PC-3 (cell line): Measurements from ENCODE around the gene IGIP. TPM values are rescaled to one million over a fixed set of nuclear protein-coding genes. Genes with fewer than 3 reads are reported as not detected.

Source experiments
- total RNA-seq: library from RNA; depleted of rRNA; stranded (reverse); fragments of >200 nt; gene quantifications from 2 replicates; pipeline ENCODE4 v1.2.3, GENCODE V29; 2014; rRNA removed

IGIP gene
- total RNA-seq, 1 experiment from 2014 or later, result 1.3 TPM

Other genes starting within 250 kb of the IGIP start
- gene NRG2, start 82.6 kb upstream of the IGIP start, total RNA-seq, result 1.8 and 3.2 TPM in 2 replicates
- gene PURA, start 11.8 kb upstream of the IGIP start, total RNA-seq, result 7.3 and 8.5 TPM in 2 replicates
- gene CYSTM1, start 49.3 kb downstream of the IGIP start, total RNA-seq, result 24.3 and 43.3 TPM in 2 replicates
- 91.9 and 125 TPM in 2 replicates for gene PFDN1, start 177.2 kb downstream of the IGIP start, total RNA-seq
- gene HBEGF, start 220.7 kb downstream of the IGIP start, total RNA-seq, result 82.6 and 85.9 TPM in 2 replicates
- 0.29 TPM in 1 of 2 replicates, not detected in the other for gene SLC4A9, start 234.3 kb downstream of the IGIP start, total RNA-seq